Colon (tissue), 2 donors: ENCODE measurements around the gene POFUT2.
"Not testable (repeated sequence)": the region's sequence is repeated elsewhere in the genome, so short reads cannot be mapped to it uniquely, and the experiment has no call there.

ENCODE experiments used
- FAIRE-seq: peaks from 2 replicates; lab custom pipeline; 2012; peaks lifted over from hg19 to GRCh38; lab: Jason Lieb, UNC
- donor health status: control.
- donor health status: control.

Gene POFUT2

DNA sequence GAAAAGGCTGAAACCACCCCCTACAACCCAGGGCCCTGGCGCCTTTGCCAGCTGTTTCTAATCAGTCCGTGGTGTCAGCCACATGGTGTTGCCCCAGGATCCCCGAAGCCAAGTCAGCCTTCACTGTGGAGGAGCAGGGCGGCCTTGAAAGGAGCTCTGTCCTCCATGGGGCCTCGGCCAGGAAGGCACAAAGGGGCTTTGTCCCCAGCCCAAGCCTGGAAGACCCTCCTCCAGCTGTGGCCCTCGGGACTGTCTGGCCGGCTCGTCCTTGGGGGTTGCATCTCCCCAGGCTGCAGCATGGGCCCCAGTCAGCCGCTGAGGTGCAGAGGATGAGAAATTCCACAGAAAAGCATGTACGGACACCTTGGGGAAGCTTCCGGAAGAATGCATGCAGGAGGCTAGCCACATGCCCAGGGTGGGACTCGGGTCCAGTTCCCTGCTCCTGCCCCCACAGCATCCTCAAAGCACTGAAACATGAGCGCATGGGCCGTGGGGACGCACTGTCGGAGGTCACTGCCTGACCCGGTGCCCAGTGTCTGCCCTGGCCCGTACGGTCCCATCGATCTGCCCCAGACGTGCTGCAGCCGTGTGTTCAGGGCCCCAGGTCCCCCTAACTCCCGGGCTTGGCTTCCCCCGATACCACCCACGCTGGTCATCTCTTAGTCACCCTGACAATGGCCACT, 38.6 kb upstream of the POFUT2 start:
- no peak for FAIRE-seq

DNA sequence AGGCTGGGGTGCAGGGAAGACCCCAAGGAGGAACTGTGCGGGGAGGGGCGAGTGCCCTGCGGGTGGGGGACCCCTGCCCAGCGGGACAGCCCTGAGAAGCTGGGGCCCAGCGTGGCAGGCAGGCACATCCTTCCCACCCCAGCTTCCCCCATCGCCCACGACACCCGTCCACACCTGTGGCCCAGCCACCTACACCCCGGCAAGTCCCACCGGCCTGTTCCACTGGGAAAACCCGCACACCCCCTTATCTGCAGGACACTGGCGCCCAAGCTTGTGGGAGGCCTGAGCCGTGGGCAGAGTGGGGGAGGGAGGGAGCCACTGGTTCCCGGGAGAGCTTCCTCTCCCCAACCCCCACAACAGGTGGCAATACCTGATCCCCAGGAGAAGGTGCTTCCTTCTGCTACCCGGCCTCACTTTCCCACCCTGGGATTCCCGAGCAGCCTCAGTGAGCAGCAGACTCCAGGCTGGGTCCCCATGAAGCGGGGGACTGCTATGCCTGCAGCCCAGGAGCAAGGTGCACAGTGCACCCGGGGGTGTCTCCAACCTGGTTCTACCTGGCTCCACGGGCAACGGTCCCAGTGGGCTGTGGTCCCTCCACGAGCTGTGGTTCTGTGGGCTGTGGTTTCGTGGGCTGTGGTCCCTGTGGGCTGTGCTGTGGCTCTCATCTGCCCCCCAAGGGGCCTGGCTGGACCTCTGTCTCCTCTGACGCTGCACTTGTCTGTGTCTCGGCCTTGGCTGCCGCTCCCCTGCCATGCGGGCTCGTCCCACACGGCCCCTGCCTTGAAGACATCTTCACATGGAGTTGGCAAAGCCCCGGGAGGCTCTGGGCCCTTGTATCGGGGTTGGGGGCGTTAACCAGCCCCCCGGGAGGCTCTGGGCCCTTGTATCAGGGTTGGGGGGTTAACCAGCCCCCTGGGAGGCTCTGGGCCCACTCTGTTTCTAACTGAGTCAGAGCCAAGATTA, 37.8 kb upstream of the POFUT2 start:
- FAIRE-seq = no peak

DNA sequence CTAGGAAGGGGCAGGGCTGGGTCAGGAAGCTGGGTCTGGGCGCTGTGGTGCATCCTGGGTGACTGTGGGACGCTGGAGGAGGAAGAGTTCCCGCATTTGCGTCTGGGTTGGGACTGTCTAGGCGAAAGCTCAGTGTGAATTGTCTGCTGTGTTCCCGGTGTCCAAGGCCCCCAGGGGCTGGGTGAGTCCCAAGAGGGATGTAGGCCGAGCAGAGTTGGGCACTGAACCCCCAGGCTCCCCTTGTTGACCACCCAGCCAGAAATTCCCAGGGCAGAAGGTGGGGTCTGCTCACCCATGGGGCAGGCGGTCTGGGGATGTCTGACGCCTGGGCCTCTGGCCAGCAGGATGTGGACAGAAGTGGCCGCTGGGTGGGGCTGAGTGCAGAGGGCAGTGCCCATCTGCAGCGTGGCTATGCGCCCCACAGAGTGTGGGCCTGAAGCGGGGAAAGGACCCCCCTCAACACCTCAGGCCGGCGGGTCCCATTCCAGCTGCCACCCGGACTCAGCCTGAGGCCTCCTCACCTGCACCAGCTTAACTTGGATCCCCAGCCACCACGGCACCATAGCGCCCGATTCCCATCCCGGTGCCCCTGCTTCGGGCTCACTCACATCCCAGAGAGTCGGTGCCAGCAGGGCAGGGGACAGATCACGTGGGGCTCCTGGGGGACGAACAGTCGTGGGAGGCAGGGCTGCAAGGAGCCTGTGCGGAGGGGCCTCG, 37.0 kb upstream of the POFUT2 start:
- no peak for FAIRE-seq

- no peak for FAIRE-seq
Observed at GRCh38 chr21:45323487-45324311, 36.0 kb upstream of the POFUT2 start.

- FAIRE-seq = no peak
Observed at GRCh38 chr21:45322960-45323461, 35.3 kb upstream of the POFUT2 start.

- no peak for FAIRE-seq
Observed at GRCh38 chr21:45322231-45322959, 34.7 kb upstream of the POFUT2 start.

- no peak for FAIRE-seq
Observed at GRCh38 chr21:45320261-45321025, 32.7 kb upstream of the POFUT2 start.

DNA sequence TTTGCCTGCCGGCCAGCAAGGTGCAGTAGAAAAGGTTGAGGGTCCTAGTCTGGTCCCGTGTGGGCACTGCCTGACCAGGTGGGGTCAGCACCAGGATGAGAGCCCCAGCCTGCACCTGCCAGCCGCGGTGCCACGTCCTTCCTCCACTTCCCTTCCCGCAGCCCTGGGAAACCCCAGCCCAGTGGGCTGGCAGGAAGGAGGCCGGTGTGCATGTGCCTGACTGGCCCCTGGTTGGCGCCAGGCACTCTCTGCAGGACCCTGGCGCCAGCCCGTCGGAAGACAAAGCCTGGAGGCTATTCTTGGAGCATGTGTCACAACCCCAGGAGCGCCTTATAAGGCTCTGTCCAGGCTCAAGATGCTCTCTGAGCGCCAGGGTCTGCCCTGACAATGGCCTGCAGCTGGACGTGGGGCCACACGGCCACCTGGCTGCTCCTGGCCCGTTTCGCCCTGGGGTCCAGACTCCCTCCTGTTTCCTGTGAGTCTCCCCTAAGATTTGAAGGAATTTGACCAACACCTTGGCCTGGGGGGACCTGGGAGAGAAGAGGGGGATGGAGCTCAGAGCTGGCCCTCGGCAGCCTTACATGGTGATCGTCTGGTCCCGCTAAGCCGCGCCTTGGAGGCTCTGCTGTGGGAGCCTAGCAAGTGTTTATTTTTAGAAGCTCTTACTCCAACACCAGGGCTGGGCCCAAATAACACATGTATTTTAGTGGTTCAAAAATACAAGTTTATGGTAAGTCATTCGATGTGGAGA, 31.9 kb upstream of the POFUT2 start:
- FAIRE-seq = no peak

GRCh38 chr21:45318556-45319404, 31.1 kb upstream of the POFUT2 start:
- no peak for FAIRE-seq

- FAIRE-seq = no peak
Observed at GRCh38 chr21:45318146-45318555, 30.5 kb upstream of the POFUT2 start.

- no peak for FAIRE-seq
Observed at GRCh38 chr21:45317398-45318145, 29.9 kb upstream of the POFUT2 start.

DNA sequence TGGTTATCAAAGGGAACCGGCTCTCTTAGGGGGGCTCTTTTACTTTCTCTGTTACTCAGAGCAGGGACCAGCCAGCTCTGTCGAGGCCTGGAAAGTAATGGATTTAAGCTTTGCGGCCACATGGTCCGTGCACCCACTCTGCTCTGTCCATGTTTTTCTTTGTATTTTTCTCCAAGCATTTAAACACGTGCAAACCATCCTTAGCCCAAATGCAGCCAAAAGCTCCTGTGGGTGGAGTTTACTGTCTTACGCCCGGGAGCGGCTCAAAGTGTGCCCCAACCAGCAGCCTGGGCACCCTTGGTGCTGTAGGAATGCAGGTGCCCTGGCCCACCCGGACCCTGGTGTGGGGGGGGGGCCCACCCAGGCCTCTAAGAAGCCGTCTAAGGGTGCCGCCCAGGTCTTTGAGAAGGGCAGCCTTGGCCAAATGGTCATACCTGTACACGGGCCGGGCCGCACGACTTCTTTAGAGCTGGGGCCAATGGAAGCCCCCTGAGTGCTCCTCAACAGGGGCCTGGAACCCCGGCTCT, 29.2 kb upstream of the POFUT2 start:
- FAIRE-seq = no peak

GRCh38 chr21:45315676-45316470, 28.2 kb upstream of the POFUT2 start:
- not testable (repeated sequence) for FAIRE-seq

- FAIRE-seq = no peak
Observed at GRCh38 chr21:45313682-45314081, 26.0 kb upstream of the POFUT2 start.

DNA sequence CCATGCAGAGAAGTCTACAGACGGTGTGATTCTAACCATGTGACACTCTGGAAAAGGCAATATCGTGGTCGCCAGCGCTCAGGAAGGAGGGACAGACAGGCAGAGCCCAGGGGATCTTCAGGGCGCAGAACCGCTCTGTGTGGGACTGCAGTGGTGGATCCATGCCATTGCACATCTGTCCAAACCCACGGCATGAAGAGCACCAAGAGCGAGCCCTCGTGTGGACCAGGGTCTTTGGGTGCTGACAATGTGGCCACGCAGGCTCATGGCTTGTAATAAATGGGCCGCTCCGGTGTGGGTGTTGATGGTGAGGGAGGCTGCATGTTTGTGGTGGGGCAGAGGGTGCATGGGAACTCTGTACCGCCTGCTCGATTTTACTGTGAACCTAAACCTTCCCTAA, 25.3 kb upstream of the POFUT2 start:
- FAIRE-seq = no peak

- no peak for FAIRE-seq
Observed at GRCh38 chr21:45312296-45312695, 24.6 kb upstream of the POFUT2 start.

GRCh38 chr21:45310459-45310858, 22.8 kb upstream of the POFUT2 start:
- FAIRE-seq = no peak
